CD4-positive, alpha-beta memory T cell (primary cell): ENCODE results near the gene ODAD4. TPM values are rescaled to one million over a fixed set of nuclear protein-coding genes. Genes with fewer than 3 reads are reported as not detected.

ENCODE experiments used
- CTCF ChIA-PET: fragments of 350-600 bp; sonication (Branson Sonifier 250); formaldehyde crosslinking; loops from one replicate; lab custom pipeline; 2021; ENCODE audit warnings: inconsistent platforms; ENCODE audit not compliant: partially characterized antibody; lab: Charles Lee
- POLR2A ChIA-PET: fragments of 350-600 bp; sonication (Branson Sonifier 250); formaldehyde crosslinking; loops from one replicate; lab custom pipeline; 2021; ENCODE audit not compliant: partially characterized antibody; lab: Charles Lee
- DNase-seq, 5 donors: peaks; one replicate each; pipeline versions ENCODE4 v3.0.0 to v3.0.0-alpha.2; 2020 to 2022; ENCODE audit warnings: mixed read lengths in 1 of 5
- H3K27ac ChIP-seq: one replicate; pipeline ENCODE4 v1.7.0; 2013; ENCODE audit warnings: low read depth, low read length
- H3K27me3 ChIP-seq: 2 replicates; pipeline ENCODE4 v1.7.0; 2013; ENCODE audit warnings: mild to moderate bottlenecking, low read length, moderate library complexity; ENCODE audit not compliant: insufficient read depth
- H3K36me3 ChIP-seq: 2 replicates; pipeline ENCODE4 v1.7.0; 2013; ENCODE audit warnings: mild to moderate bottlenecking, low read length, moderate library complexity; ENCODE audit not compliant: insufficient read depth
- H3K4me1 ChIP-seq: 2 replicates; pipeline ENCODE4 v1.7.0; 2013; ENCODE audit warnings: mild to moderate bottlenecking, low read length, moderate library complexity; ENCODE audit not compliant: insufficient read depth
- H3K4me3 ChIP-seq, 2 donors: one replicate each; pipeline ENCODE4 v1.7.0; 2013; ENCODE audit warnings: low read length in 2 of 2, mild to moderate bottlenecking in 1 of 2
- H3K9me3 ChIP-seq, 2 donors: one replicate each; pipeline ENCODE4 v1.7.0; 2013; ENCODE audit warnings: low read length in 2 of 2, control low read depth in 1 of 2; ENCODE audit not compliant: control insufficient read depth in 1 of 2
- H3K27ac Mint-ChIP-seq, 7 donors: one replicate each; pipeline ENCODE4 v1.8.0; 2020 to 2021; ENCODE audit warnings: mixed read lengths in 7 of 7, mild to moderate bottlenecking in 6 of 7, inconsistent platforms in 3 of 7, moderate library complexity in 3 of 7
- H3K27me3 Mint-ChIP-seq, 2 donors: one replicate each; pipeline ENCODE4 v1.8.0; 2020 to 2021; ENCODE audit warnings: mixed read lengths in 2 of 2
- H3K36me3 Mint-ChIP-seq, 2 donors: one replicate each; pipeline ENCODE4 v1.8.0; 2020 to 2021; ENCODE audit warnings: mixed read lengths in 2 of 2, inconsistent platforms in 1 of 2, mild to moderate bottlenecking in 1 of 2
- H3K4me1 Mint-ChIP-seq, 4 donors: one replicate each; pipeline ENCODE4 v1.8.0; 2020 to 2021; ENCODE audit warnings: mixed read lengths in 4 of 4, mild to moderate bottlenecking in 1 of 4
- H3K4me3 Mint-ChIP-seq, 8 donors: one replicate each; pipeline ENCODE4 v1.8.0; 2020 to 2021; ENCODE audit warnings: mixed read lengths in 8 of 8, mild to moderate bottlenecking in 7 of 8, moderate library complexity in 6 of 8, inconsistent platforms in 3 of 8
- H3K9me3 Mint-ChIP-seq, 8 donors: one replicate each; pipeline ENCODE4 v1.8.0; 2020 to 2021; ENCODE audit warnings: mixed read lengths in 8 of 8, mild to moderate bottlenecking in 5 of 8, inconsistent platforms in 3 of 8, moderate library complexity in 1 of 8
- intact Hi-C: fragments of 100-400 bp; cut with micrococcal nuclease; formaldehyde crosslinking; loops from one replicate; pipeline ENCODE4 v1.15.1; 2023
- polyA plus RNA-seq, 2 donors: library from polyadenylated mRNA; unstranded; fragments of 300-500 nt; fragmentation: Illumina TruSeq; gene quantifications; one replicate each; pipeline ENCODE4 v1.2.3, GENCODE V29; 2021
- total RNA-seq, 2 experiments: library from RNA; stranded (reverse); gene quantifications; one replicate each; pipeline ENCODE4 v1.2.3, GENCODE V29; 2021

The ODAD4 gene
- total and polyA plus RNA-seq, 4 experiments from 2014 or later, result 0.11 to 0.20 TPM; not detected in 2

GRCh38 chr17:41998497-41998896 is 68.1 kb downstream of the ODAD4 start:
- Histone ChIP-seq H3K27me3 (no peaks in the 10 kb centered on the region), H3K36me3 (peaks cover 69% of the 10 kb centered on the region), H3K4me3 (no peak overlapping the region), H3K4me1 (no peaks in the 10 kb centered on the region), H3K9me3 (no peaks in the 10 kb centered on the region), H3K27ac (no peak overlapping the region)
- H3K9me3 Mint-ChIP-seq, result no peaks in the 10 kb centered on the region
- DNase-seq, result no peak
- no peak overlapping the region for H3K4me3 Mint-ChIP-seq
- no peaks in the 10 kb centered on the region for H3K27me3 Mint-ChIP-seq
- H3K36me3 Mint-ChIP-seq, result peaks cover 30 to 82% of the 10 kb centered on the region in 2 donors
- H3K4me1 Mint-ChIP-seq, result peaks cover 6 to 13% (median 12%) of the 10 kb centered on the region in 4 donors
- H3K27ac Mint-ChIP-seq, result peak overlapping the region in 1 of 7 donors; percentile 70
- intact Hi-C loops, result no loop called here
- ChIA-PET CTCF (interaction anchor here (1.1 kb wide), 1 partner anchor 27 kb away, joined by 3 read pairs; no protein-coding TSS in a partner anchor), POLR2A (no interaction called here)

GRCh38 chr17:42000413-42001133 is 70.2 kb downstream of the ODAD4 start:
- Mint-ChIP-seq H3K4me1 (peaks cover 18 to 27% (median 23%) of the 10 kb centered on the region in 4 donors), H3K9me3 (no peaks in the 10 kb centered on the region), H3K27ac (peak overlapping the region in 1 of 7 donors; percentile 6), H3K36me3 (peaks cover 21 to 72% of the 10 kb centered on the region in 2 donors), H3K27me3 (no peaks in the 10 kb centered on the region), H3K4me3 (no peak overlapping the region)
- Histone ChIP-seq H3K9me3 (no peaks in the 10 kb centered on the region), H3K4me3 (no peak overlapping the region), H3K27me3 (no peaks in the 10 kb centered on the region), H3K36me3 (peaks cover 57% of the 10 kb centered on the region), H3K4me1 (no peaks in the 10 kb centered on the region), H3K27ac (no peak overlapping the region)
- CTCF ChIA-PET, result interaction anchor here (1.2 kb wide), 1 partner anchor 17 kb away, joined by 4 read pairs; the partner anchor contains the start of gene DNAJC7
- POLR2A ChIA-PET, result no interaction called here
- no peak for DNase-seq
- intact Hi-C loops, result no loop called here

- CTCF ChIA-PET, result interaction anchor here (1.8 kb wide), 1 partner anchor 23 kb away, joined by 4 read pairs; no protein-coding TSS in a partner anchor
- no peaks in the 10 kb centered on the region for H3K27me3 ChIP-seq
- Mint-ChIP-seq H3K4me1 (peaks cover 18 to 27% (median 23%) of the 10 kb centered on the region in 4 donors), H3K36me3 (peaks cover 17 to 61% of the 10 kb centered on the region in 2 donors), H3K4me3 (no peak overlapping the region), H3K9me3 (no peaks in the 10 kb centered on the region), H3K27ac (no peak overlapping the region), H3K27me3 (no peaks in the 10 kb centered on the region)
- no peak overlapping the region for H3K4me3 ChIP-seq
- no peaks in the 10 kb centered on the region for H3K9me3 ChIP-seq
- no peak overlapping the region for H3K27ac ChIP-seq
- H3K36me3 ChIP-seq, result peaks cover 45% of the 10 kb centered on the region
- no peaks in the 10 kb centered on the region for H3K4me1 ChIP-seq
- intact Hi-C loops, result no loop called here
- DNase-seq, result no peak
- POLR2A ChIA-PET, result no interaction called here
These were observed 71.3 kb downstream of the ODAD4 start for GRCh38 chr17:42001729-42002128.

- no peaks in the 10 kb centered on the region for H3K4me1 ChIP-seq
- no peak overlapping the region for H3K4me3 ChIP-seq
- Mint-ChIP-seq H3K4me3 (no peak overlapping the region), H3K9me3 (no peaks in the 10 kb centered on the region), H3K27ac (no peak overlapping the region), H3K36me3 (peaks cover 17 to 59% of the 10 kb centered on the region in 2 donors), H3K4me1 (peaks cover 21 to 31% (median 26%) of the 10 kb centered on the region in 4 donors), H3K27me3 (no peaks in the 10 kb centered on the region)
- H3K27ac ChIP-seq, result no peak overlapping the region
- POLR2A ChIA-PET, result interaction anchor here (0.6 kb wide), 1 partner anchor 111 kb away, joined by 3 read pairs; no protein-coding TSS in a partner anchor
- intact Hi-C loops, result no loop called here
- CTCF ChIA-PET, result interaction anchor here (1.8 kb wide), 1 partner anchor 23 kb away, joined by 4 read pairs; no protein-coding TSS in a partner anchor
- H3K36me3 ChIP-seq, result peaks cover 40% of the 10 kb centered on the region
- H3K27me3 ChIP-seq, result no peaks in the 10 kb centered on the region
- DNase-seq, result no peak
- H3K9me3 ChIP-seq, result no peaks in the 10 kb centered on the region
These were observed 71.9 kb downstream of the ODAD4 start for GRCh38 chr17:42002175-42002791.

DNA sequence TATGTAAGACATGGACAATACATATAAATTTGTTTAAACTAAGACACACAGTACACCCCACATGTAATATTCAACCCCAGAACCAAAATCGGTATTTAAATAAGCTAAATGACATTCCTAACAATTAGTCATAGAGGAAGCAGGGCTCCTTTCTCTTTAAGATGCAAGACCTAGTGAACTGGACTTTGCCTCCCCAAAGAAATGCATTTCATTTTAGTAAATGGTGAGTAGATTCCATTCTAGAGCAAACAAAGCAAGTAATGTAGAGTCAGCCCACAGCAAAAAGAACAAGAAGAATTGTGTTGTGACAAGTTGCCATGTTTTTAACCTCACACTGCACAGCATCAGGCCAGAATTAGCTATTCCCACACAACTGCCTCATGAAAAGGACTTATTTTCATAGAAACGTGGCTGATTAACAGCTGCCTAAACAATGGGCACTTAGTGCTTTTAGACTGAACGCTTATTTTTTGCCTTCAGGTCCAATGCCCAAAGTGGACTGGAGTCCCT is 72.4 kb downstream of the ODAD4 start:
- H3K9me3 Mint-ChIP-seq, result no peaks in the 10 kb centered on the region
- no peaks in the 10 kb centered on the region for H3K4me1 ChIP-seq
- peaks cover 35% of the 10 kb centered on the region for H3K36me3 ChIP-seq
- intact Hi-C loops, result no loop called here
- peaks cover 21 to 32% (median 27%) of the 10 kb centered on the region in 4 donors for H3K4me1 Mint-ChIP-seq
- H3K27ac ChIP-seq, result no peak overlapping the region
- no peak for DNase-seq
- H3K4me3 Mint-ChIP-seq, result no peak overlapping the region
- no peaks in the 10 kb centered on the region for H3K9me3 ChIP-seq
- H3K27me3 Mint-ChIP-seq, result no peaks in the 10 kb centered on the region
- peaks cover 17 to 54% of the 10 kb centered on the region in 2 donors for H3K36me3 Mint-ChIP-seq
- H3K27me3 ChIP-seq, result no peaks in the 10 kb centered on the region
- CTCF ChIA-PET, result interaction anchor here (1.8 kb wide), 1 partner anchor 22 kb away, joined by 4 read pairs; no protein-coding TSS in a partner anchor
- no peak overlapping the region for H3K27ac Mint-ChIP-seq
- POLR2A ChIA-PET, result interaction anchor here (0.6 kb wide), 1 partner anchor 112 kb away, joined by 3 read pairs; no protein-coding TSS in a partner anchor
- H3K4me3 ChIP-seq, result no peak overlapping the region

DNA sequence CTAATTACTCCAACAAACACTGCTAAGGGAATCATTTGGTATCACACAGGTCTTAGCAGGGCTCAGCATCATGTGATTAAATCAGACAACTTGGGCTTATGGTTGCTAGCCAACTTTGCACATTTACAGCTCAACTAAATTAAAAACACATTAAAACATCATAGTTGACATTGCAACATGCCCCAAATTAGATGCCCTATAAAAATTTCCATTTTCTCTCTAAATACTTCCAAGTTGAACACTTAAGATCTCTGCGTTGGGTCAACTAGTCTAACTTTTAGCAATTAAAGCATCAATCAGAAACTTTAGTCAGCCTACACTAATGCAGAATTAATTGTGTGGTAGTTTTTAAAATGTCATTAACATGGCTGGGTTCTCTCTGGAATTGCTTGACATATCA is 74.7 kb downstream of the ODAD4 start:
- intact Hi-C loops, result no loop called here
- Histone ChIP-seq H3K9me3 (no peaks in the 10 kb centered on the region), H3K36me3 (peaks cover 30% of the 10 kb centered on the region), H3K27me3 (no peaks in the 10 kb centered on the region), H3K27ac (no peak overlapping the region), H3K4me1 (peaks cover 7% of the 10 kb centered on the region), H3K4me3 (no peak overlapping the region)
- Mint-ChIP-seq H3K4me1 (peaks cover 26 to 48% (median 36%) of the 10 kb centered on the region in 4 donors), H3K27me3 (no peaks in the 10 kb centered on the region), H3K36me3 (peaks cover 18 to 50% of the 10 kb centered on the region in 2 donors), H3K4me3 (peak overlapping the region in 1 of 8 donors; percentile 31), H3K9me3 (no peaks in the 10 kb centered on the region), H3K27ac (peak overlapping the region in 1 of 7 donors; percentile 31)
- ChIA-PET CTCF (interaction anchor here (1.0 to 1.9 kb wide), 2 partner anchors 12 to 15 kb away, joined by 4 to 8 read pairs; partner anchors contain the start of genes DNAJC7 and NKIRAS2), POLR2A (interaction anchor here (1.6 kb wide), 1 partner anchor 12 kb away, joined by 6 read pairs; the partner anchor contains the start of gene DNAJC7)
- DNase-seq, result no peak
